Panc1 (cell line): ENCODE results near the gene TCEAL5. TPM values are rescaled to one million over a fixed set of nuclear protein-coding genes. Genes with fewer than 3 reads are reported as not detected.

Experiments
- ATAC-seq: fragments of 200-7000 bp; cut with Tn5 transposase; 2 replicates; pipeline ENCODE4 v1.9.1; 2020; ENCODE audit warnings: mild to moderate bottlenecking, moderate library complexity
- BruUV-seq: library from RNA; stranded (reverse); fragments of 400-500 nt; replicated peaks from 2 replicates; lab custom pipeline; 2021; lab: Mats Ljungman, UMichigan
- CTCF ChIA-PET: fragments of 300-600 bp; sonication (Branson Sonifier 250); formaldehyde crosslinking; loops from one replicate; lab custom pipeline; 2022; ENCODE audit warnings: antibody characterized with exemption; lab: Charles Lee
- POLR2A ChIA-PET: fragments of 300-600 bp; sonication (Branson Sonifier 250); formaldehyde crosslinking; loops from one replicate; lab custom pipeline; 2022; ENCODE audit warnings: antibody characterized with exemption; lab: Charles Lee
- DNase-seq: peaks from one replicate; pipeline ENCODE4 v3.0.0-alpha.2; 2010; ENCODE audit warnings: low read depth, low spot score
- H3K27ac ChIP-seq: 2 replicates; pipeline ENCODE4 v1.5.1; 2011; ENCODE audit warnings: mild to moderate bottlenecking, low read length, inconsistent platforms
- H3K27me3 ChIP-seq: fragments of 200-500 bp; sonication (Bioruptor generic); 2 replicates; pipeline ENCODE4 v1.6.0; 2014; ENCODE audit warnings: low read length, inconsistent platforms; ENCODE audit not compliant: control insufficient read depth, insufficient read depth
- H3K36me3 ChIP-seq: fragments of 200-500 bp; sonication (Bioruptor generic); 2 replicates; pipeline ENCODE4 v1.5.1; 2014; ENCODE audit warnings: inconsistent platforms, mild to moderate bottlenecking, low read length, moderate library complexity; ENCODE audit not compliant: control insufficient read depth, insufficient read depth
- H3K4me1 ChIP-seq: 2 replicates; pipeline ENCODE4 v1.5.1; 2011; ENCODE audit warnings: inconsistent platforms, mild to moderate bottlenecking, low read length, moderate library complexity; ENCODE audit not compliant: control insufficient read depth, insufficient read depth
- H3K4me3 ChIP-seq, 2 experiments: 2 replicates each; pipeline ENCODE4 v1.5.1; 2011 to 2012; ENCODE audit warnings: low read depth in 2 of 2, low read length in 2 of 2, mild to moderate bottlenecking in 2 of 2, inconsistent platforms in 1 of 2, moderate library complexity in 1 of 2
- H3K9me3 ChIP-seq: fragments of 200-500 bp; sonication (Bioruptor generic); 2 replicates; pipeline ENCODE4 v1.5.1; 2014; ENCODE audit warnings: low read depth, mild to moderate bottlenecking, inconsistent platforms, low read length, moderate library complexity; ENCODE audit not compliant: control insufficient read depth, insufficient read depth
- CTCF ChIP-seq: fragments of 450-650 bp; IDR thresholded peaks from 2 replicates; pipeline ENCODE4 v1.5.1; 2017; ENCODE audit warnings: mild to moderate bottlenecking
- POLR2AphosphoS5 ChIP-seq: IDR thresholded peaks from 2 replicates; pipeline ENCODE4 v1.6.1; 2012; ENCODE audit warnings: mild to moderate bottlenecking, low read depth, low read length, moderate library complexity
- REST ChIP-seq, 2 experiments: IDR thresholded peaks; 2 replicates each; pipeline ENCODE4 v1.6.1; 2011 to 2012; ENCODE audit warnings: low read depth in 2 of 2, control low read depth in 1 of 2, low read length in 1 of 2, mild to moderate bottlenecking in 1 of 2, moderate library complexity in 1 of 2; ENCODE audit not compliant: insufficient read depth in 1 of 2
- SIN3A ChIP-seq: IDR thresholded peaks from 2 replicates; pipeline ENCODE4 v1.6.1; 2012; ENCODE audit warnings: low read depth, mild to moderate bottlenecking, low read length, moderate library complexity, borderline replicate concordance; ENCODE audit not compliant: insufficient read depth
- TCF7L2 ChIP-seq: IDR thresholded peaks from 2 replicates; pipeline ENCODE4 v1.6.1; 2011; ENCODE audit warnings: mild to moderate bottlenecking, low read depth, low read length, inconsistent platforms
- in situ Hi-C: cut with HindIII; loops from 2 replicates; pipeline ENCODE4 v1.10.0; 2016; ENCODE audit warnings: low sequenced_read_pairs, low pct_unique_long_range_greater_than_20kb
- intact Hi-C: fragments of 100-400 bp; cut with micrococcal nuclease; formaldehyde crosslinking; loops from one replicate; pipeline ENCODE4 v1.10.0; 2022; ENCODE audit not compliant: unreplicated experiment
- total RNA-seq: library from RNA; stranded (reverse); gene quantifications from one replicate; pipeline ENCODE4 v1.2.1, GENCODE V29; 2021; ENCODE audit not compliant: unreplicated experiment

The TCEAL5 gene
- total RNA-seq, 1 experiment from 2014 or later, result not detected

GRCh38 chrX:103250977-103251376, 25.6 kb downstream of the TCEAL5 start:
- in situ Hi-C loops (no loop called here), intact Hi-C loops (no loop called here)
- ChIA-PET POLR2A (no interaction called here), CTCF (no interaction called here)
- no peak for DNase-seq
- no peak for ATAC-seq
- Histone ChIP-seq H3K4me3 (no peak overlapping the region), H3K4me1 (no peaks in the 10 kb centered on the region), H3K27ac (no peak overlapping the region), H3K27me3 (peaks cover 4% of the 10 kb centered on the region; the same call in 1 of the 2 replicates), H3K9me3 (no peaks in the 10 kb centered on the region), H3K36me3 (no peaks in the 10 kb centered on the region)
- no TSS peak for BruUV-seq
- TF ChIP-seq POLR2AphosphoS5 (no peak), REST (IDR thresholded peaks at IDR 0.05; ENCODE audit: insufficient read depth in 1 of 2, low read depth in 2 of 2, low read length in 1 of 2) (no peak), CTCF (no peak), SIN3A (no peak), TCF7L2 (no peak)

- Histone ChIP-seq H3K4me3 (no peak overlapping the region), H3K4me1 (no peaks in the 10 kb centered on the region), H3K27ac (no peak overlapping the region), H3K36me3 (no peaks in the 10 kb centered on the region), H3K27me3 (peaks cover 6% of the 10 kb centered on the region; the same call in 1 of the 2 replicates), H3K9me3 (no peaks in the 10 kb centered on the region)
- TF ChIP-seq POLR2AphosphoS5 (no peak), REST (IDR thresholded peaks at IDR 0.05; ENCODE audit: insufficient read depth in 1 of 2, low read depth in 2 of 2, low read length in 1 of 2) (no peak), CTCF (no peak), SIN3A (no peak), TCF7L2 (no peak)
- BruUV-seq, result no TSS peak
- ATAC-seq (no peak), DNase-seq (no peak)
- intact Hi-C loops, result loop anchor here (2.0 kb wide), 1 partner anchor 39 kb away; no protein-coding TSS in a partner anchor
- ChIA-PET POLR2A (no interaction called here), CTCF (no interaction called here)
- in situ Hi-C loops, result no loop called here
These were observed 26.7 kb downstream of the TCEAL5 start for GRCh38 chrX:103249805-103250204.
